ENCODE data around the gene SCAPER. TPM values are rescaled to one million over a fixed set of nuclear protein-coding genes. Genes with fewer than 3 reads are reported as not detected.

Gene SCAPER
- total RNA-seq, 1 experiment from 2014 or later, result 10.3 TPM

- no peak for TF ChIP-seq ZNF416 (CRISPR knock-in tag; IDR thresholded peaks at IDR 0.05)
- TF ChIP-seq ZNF219 (CRISPR knock-in tag; IDR thresholded peaks at IDR 0.05; ENCODE audit: borderline replicate concordance), result no peak
- no peak for TF ChIP-seq TEAD1 (CRISPR knock-in tag; IDR thresholded peaks at IDR 0.05)
- TF ChIP-seq CTCF (IDR thresholded peaks at IDR 0.05), result no peak
- TF ChIP-seq ZNF532 (CRISPR knock-in tag; IDR thresholded peaks at IDR 0.05; ENCODE audit: borderline replicate concordance), result no peak
- no peak for TF ChIP-seq SP1 (CRISPR knock-in tag; conservative IDR thresholded peaks at IDR 0.05)
- TF ChIP-seq ELF4 (CRISPR knock-in tag; IDR thresholded peaks at IDR 0.05; ENCODE audit: low read depth), result no peak
Observed at GRCh38 chr15:76791511-76791910, 113.6 kb downstream of the SCAPER start (continued).

GRCh38 chr15:76787273-76787672 lies 117.9 kb downstream of the SCAPER start:
- ATAC-seq, result no peak
- ChIA-PET POLR2A (no interaction called here), CTCF (no interaction called here)
- DNase-seq (ENCODE audit: low spot score), result no peak
- Mint-ChIP-seq H3K9me3 (peaks cover 29% of the 10 kb centered on the region), H3K4me3 (no peak overlapping the region), H3K4me1 (peaks cover 10% of the 10 kb centered on the region; the same call in 1 of the 2 replicates), H3K27ac (no peak overlapping the region), H3K27me3 (ENCODE audit: low read depth) (no peaks in the 10 kb centered on the region; the same call in 1 of the 2 replicates), H3K36me3 (peaks cover 27% of the 10 kb centered on the region)
- TF ChIP-seq IRF1 (CRISPR knock-in tag; IDR thresholded peaks at IDR 0.05) (no peak), CDX4 (CRISPR knock-in tag; IDR thresholded peaks at IDR 0.05; ENCODE audit: borderline replicate concordance) (no peak), RORB (CRISPR knock-in tag; IDR thresholded peaks at IDR 0.05) (no peak), CREB1 (CRISPR knock-in tag; IDR thresholded peaks at IDR 0.05) (no peak), SMAD4 (CRISPR knock-in tag; IDR thresholded peaks at IDR 0.05) (no peak), USF1 (CRISPR knock-in tag; IDR thresholded peaks at IDR 0.05) (no peak), ZNF416 (CRISPR knock-in tag; IDR thresholded peaks at IDR 0.05) (no peak), KAT7 (CRISPR knock-in tag; IDR thresholded peaks at IDR 0.05; ENCODE audit: borderline replicate concordance) (no peak), ATF6 (CRISPR knock-in tag; IDR thresholded peaks at IDR 0.05) (no peak), PRDM15 (CRISPR knock-in tag; IDR thresholded peaks at IDR 0.05) (no peak)

Data from WTC11 (cell line).